ENCODE data around the gene ETS1.

The ETS1 gene

DNA sequence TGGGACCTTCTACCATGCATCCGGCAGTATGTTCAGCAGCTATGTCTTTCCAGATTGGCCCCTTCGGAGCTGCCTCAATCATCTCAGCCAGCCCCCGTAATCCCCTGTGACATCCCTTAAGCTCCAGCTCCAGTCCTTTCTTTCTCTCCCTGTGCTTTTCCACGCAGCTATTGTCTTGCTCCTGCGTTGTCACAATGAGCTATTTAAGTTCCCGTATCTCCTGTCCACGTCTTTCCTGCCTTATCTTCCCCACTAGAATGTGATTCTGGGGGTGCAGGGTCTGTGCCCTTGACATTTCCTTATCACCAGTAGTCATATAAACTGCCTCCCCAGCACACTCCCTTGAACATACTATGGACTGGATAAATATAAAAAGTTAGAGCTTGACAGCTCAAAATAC, 5.1 kb upstream of the ETS1 start:
- DNase-seq, result no peak

DNA sequence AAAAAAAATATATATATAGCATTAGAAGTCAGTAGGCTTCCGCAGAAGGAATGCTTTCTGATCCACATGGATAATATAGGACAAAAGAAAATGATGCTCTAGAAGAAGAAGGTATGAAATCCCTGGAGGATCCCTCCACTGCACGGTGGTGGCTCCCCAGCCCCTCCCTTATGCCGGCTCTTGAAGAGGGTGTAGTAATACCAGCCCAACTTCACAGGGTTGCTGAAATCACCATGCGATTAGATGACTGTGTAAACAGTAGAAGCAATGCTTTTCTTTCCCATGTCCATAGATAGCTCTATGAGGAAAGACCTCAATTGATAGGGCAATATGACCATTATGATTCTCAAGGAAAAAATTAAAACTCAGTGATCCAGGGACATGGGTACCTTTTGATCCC, 3.2 kb upstream of the ETS1 start:
- DNase-seq, result no peak

DNA sequence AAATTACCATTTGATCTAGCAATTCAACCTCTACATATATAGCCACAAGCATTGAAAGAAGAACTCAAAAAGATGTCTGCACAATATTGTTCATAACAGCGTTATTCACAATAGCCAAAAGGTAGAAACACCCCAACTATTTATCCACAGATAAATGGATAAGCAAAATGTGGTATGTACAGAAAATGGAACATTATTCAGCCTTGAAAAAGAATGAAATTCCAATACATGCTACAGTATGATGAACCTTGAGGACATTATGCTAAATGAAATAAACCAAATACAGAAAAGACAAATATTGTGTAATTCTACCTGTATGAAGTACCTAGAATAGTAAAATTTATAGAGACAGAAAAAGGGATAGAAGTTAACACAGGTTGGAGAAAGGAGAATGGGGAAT, 2.6 kb upstream of the ETS1 start:
- DNase-seq, result no peak

DNA sequence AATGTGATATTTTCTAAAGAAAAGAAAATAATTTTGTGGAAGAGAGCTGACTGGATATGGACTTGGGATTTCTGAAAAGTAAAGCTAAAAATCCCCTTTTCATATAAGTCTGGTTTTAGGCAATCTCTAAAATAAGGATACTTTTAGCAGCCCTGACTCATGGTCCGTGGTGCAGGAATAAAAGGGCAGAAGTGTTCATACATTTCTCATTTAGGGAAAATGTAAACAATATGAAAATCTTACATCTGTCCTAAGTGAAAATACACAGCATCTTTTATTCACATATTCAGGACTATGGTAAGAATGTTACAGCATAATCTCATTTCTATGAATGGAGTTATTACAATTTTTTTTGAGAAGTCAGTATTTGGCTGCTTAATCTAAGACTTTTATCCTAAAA, 735 bp upstream of the ETS1 start:
- no peak for DNase-seq

DNA sequence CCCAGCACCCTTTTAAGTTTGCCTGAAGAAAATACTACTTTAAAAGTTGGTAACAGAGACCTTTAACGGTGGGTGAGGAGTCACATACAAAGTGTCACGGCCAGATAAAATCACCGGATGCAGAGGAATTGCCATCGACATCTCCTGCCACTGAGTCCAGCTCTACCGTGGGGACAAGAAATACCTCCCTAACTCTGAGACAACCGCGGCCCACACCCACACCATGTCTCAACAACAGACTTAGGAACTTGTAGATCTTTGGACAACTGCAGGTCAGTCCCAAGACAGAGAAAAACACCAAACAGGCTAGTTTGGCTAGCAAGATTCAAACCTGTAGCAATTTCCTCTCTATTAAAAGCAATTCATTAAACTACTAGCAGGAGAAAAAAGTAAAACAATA, 669 bp downstream of the ETS1 start:
- no peak for DNase-seq

DNA sequence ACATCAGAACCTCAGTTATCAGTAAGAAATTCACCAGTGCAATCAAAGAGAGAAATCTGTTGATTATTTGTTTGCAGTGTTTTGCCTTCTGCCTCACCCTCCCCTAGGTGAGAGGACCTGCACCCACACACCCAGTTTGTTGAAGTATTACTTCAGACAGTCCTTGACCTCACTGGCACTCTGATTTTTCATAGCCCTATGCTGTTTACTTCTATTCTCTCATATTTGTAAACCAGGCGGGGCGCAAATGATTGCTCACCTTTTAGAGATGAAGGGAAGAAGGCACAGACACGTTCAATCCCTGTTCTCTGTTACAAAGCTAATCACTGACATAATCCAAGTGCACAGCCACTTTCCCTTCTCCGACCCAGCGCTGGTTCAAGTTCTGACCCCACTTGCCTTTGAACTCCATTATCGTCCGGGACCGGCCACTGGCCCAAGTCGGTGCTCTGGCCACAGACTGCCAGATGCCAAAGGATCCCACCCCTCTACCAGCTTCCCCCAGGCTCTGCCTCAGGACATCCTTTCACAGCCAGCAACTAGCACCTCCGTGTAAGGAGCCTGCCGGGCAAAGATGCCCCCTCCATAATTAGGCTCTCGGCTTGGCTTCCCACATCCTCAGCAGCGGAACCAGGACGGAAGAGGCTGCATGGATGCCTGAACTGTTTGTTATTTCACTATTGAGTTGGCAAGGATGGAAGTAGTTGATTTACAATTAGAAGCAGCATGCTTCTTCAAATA, 1.7 kb downstream of the ETS1 start:
- DNase-seq, result no peak

DNA sequence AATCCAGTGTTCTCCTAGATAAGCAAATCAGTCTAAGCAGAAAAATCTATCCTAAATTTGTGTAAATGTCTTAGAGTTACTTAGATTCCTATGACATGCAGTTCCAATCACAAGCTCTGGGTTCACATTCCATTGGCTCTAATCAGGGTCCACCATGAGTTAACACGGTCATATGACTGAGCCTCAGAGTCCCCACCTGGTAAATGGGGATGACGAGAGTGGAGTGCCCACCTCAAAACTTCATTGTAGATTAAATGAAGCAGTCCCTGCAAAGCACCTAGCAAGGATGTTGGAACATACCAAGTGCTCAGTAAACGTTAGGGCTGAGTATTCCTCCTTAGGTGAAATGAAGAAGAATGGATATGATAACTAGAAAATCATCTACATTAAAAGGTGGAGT, 3.1 kb downstream of the ETS1 start:
- DNase-seq, result no peak

DNA sequence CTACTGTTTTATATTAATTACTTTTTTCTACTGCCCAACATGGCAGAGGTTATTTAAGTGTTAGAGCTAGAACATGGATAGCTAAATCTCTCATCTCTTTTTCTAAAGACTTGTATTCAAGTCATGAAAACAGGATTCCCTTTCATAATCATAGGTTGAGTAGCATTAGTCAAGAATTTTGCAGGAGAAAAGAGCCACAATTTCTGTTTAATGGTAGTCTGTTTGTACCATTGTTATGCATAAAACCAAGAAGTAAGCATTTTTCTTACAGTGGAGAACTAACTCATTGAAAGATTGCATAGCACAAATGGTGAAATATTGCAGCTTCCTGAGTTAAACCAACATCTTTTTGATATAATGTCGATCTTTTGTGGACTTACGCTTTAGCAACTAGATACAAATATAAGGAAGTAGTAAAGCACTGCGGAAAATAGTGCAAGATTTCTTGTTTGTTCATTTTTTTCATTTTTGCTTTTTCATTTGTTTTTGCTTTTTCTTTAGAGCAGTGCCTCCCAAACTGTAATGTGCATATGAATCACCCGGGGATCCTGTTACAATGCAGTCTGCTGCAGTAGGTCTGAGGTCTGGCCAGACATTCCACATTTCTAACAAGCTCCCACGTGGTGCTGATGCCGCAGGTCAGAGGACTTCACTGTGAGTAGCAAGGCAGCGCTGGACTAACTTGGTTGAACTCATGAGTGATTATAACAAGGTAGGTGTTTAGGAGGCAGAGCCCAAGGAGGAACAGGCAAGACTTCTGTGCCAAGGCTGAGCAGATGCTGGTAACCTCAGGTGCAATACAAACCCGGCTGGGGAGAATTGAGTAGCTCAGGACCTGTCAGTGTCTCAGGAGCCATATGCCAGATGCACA, 4.6 kb downstream of the ETS1 start:
- DNase-seq, result no peak

DNA sequence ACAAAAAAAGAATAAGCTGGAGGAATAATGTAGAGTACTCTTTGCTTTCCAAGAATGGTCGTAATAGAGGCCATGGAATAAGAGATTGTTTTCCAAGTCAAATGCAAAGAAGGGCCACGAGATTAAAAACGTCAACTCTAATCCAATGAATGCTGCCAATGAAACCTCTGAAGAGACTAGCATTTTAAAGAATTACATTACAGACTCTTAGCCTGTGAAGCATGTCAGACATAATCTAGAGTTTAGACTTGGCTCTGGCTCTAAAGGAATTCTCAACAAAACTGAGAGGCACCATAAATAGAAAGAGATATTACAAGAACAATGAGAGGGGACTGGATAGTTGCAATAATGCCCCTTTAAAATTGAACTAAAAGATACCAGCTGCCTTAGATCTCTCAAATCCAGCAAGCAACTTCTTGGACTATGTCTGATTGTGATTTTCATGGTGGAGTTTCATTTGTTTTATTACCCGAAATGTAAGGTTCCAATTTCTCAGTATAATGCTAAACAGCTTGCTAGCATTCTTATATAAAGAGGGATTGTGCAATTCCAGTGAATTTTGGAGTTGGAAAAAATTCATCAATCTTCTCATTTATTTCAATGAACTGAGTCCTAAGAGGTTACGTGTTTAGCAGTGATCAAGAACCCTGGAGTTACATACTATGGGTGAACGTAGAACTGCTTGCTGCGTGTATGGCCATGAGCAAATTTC, 5.6 kb downstream of the ETS1 start:
- DNase-seq, result no peak

DNA sequence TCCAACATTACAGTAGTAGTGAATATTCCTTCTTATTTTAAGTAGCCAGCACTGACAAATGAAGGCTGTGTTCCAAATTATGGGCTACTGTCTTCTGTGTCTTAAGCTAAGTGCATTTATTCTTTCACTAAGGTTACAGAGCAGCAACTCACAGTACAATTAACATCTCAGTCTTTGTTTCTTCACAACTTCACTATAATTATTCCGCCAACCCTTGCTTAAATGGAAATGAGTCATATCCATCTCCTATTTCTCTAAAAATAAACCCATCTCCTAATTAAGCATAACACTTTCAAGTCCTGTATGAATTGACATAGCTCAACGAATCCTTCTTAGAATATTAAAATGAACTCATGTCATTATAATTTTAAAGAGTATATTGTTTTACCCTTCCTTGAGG, 6.7 kb downstream of the ETS1 start:
- DNase-seq, result no peak

DNA sequence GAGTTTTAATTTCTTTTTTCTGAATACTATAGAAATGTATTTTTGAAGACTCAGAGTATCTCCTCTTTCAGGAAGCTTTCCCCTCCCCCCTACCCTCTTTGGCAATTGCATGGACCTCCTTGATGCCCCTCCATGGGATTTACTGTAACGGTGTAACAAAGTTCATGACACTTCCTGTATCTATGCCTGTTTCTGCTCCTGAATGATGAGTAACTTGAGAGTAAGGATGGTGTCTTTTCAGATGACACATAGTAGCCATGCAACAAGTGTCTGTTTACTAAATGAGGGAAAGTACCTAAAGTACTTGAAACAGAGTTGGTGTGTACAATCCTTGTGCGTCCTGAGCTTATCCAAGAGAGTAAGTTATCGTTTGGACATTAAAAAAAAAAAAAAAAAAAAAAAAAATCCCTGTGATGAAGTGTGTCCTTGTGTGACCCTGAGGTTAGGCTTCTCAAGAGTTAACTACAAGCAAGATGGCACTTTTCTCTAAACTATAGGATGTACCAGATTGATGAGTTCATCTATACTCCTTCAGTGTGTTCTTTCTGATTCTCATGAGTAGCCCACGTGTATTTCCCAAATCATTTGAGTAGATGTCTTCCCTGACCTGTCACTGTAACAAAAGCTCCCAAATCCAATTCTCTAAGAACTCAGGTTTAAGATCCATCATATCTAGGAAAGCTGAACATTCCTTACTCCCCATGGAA, 7.4 kb downstream of the ETS1 start:
- no peak for DNase-seq

DNA sequence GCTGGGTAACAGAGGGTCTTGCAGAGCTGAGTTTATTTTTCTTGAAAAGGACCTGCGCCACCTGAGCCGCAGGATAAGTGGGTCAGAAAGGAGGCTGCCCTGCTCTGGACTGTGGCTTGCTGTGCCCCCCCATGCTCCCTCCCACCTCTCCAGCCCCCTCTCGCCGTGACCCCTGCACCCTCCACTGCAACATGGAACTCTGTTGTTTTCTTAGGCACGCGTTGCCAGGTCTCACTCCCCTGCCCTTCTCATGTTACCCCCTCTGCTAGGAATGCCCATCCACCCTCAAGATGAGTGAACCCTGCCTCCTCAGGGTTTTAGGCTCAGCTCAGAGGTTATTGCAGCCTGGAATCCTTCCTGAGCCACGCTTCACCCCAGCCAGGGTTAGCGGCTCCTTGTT, 10.8 kb downstream of the ETS1 start:
- no peak for DNase-seq

DNA sequence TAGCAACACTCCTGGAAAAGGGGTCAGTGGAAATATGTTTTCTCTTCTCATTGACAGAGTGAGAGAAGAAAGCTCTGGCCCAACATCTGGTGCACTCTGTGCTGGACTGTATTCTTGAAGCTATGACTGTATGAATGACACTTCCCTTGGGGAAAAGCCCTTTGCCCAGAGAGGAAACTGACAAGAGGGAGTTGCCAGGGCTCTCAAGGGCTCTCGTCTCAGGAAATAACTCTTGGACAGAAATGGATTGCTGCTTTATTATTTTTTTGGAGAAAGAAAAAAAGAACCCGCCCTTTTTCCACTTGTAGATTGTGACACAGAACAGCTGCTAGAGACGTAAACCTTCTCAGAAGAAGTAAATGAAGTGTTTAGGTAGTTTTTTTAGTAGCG, 11.4 kb downstream of the ETS1 start:
- no peak for DNase-seq

DNA sequence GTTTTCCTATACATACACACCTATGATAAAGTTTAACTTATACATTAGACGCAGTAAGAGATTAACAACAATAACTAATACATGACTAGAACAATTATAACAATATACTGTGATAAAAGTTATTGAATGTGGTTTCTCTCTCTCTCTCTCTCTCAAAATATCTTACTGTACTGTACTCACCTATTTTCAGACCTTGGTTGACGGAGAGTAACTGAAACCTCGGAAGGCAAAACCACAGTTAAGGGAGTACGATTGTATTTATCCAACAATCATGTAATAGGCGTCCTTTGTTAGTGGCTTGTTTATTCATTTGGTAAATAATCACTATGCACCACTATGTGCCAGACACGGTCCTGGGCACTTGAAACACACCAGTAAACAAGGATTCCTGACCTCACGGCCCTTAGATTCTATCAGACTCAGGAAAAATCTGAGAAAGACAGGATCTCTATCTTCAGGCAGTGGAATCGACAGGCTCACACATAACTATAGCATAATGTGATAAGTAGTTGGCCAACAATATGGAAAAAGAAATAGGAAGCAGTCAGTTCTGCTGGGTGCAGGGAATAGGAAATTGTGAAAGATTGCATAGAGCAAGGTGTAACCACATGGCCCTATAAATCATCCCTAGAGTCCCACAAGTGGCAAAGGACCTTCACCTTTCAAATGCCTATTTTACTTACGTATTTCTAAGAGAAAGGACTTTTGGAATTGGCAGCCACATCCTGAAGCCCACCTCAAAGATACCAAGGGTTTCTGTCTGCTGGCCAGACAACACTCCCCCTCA, 12.0 kb downstream of the ETS1 start:
- no peak for DNase-seq

DNA sequence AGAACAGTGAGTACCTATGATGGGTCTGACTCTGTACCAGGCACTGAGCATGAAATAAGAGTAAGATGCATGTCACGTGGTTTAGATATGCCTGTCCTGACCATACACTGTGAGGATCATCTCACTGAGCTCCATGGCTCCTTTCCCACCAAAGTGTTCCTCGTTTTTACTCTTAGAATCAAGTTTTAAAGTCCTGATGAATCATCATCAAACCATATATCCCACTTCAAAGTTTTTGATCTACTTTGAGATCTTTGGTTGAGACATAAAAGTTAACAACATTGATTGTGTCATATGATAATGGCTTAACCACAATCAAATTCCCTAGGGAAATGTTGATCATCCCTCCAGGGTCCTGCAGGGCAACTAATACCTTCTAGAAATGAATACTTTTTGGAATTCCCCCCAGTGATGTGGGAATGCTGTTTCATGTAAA, 12.8 kb downstream of the ETS1 start:
- DNase-seq, result no peak

DNA sequence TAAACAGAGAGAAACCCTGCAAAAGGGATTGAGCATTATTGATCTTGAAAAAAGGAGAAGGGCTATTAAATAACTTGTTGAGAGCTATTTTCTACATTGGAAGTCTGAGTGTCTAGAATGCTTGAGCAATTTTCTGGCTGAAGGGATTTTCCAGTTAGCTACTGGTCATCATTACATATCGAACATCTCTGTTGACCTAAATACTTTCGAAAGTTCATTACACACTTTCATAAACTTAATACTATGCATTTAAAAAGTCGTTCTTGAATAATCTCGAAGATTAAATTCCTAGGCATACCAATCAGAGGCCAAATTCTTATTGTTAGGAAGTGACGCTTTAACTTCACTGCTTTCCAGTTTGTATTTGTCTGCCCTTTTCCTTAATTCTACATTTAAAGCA, 13.7 kb downstream of the ETS1 start:
- no peak for DNase-seq

DNA sequence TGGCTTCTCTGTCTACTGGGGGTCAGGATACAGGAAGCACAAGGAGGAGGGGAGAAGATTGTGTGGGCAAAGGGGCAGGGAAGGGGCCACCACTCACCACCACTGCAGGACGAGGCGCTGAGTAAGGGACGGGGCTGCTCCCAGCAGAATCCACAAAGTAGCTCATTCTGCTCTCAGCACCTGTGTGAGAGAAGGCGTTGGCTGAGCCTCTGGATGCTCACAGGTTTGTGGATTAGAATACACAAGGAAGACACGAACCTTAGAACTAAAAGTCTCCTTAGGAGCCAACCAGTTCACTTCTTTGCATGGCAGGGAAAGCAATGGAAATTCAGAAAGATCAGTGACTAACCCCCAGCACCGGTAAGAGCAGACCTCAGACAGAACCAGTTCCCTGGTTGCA, 14.4 kb downstream of the ETS1 start:
- no peak for DNase-seq

DNA sequence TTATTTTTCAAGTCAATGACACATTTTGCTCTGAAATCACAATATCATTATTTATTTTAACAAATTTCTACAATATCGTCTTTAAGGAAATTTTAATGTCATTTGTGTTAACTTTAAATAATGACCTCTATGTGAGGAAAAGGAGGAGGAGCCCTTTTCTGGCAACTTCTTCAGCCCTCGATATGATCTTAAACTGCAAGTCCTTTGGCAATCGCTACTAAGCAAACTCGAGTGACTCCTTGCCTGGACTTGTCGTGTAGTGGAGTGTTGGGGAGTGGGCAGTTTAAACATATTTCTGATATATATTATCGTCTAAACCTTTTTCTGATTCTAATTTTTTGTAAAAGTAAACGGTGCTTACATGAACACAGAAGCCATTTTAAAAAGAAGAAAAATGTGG, 16.7 kb downstream of the ETS1 start:
- no peak for DNase-seq

DNA sequence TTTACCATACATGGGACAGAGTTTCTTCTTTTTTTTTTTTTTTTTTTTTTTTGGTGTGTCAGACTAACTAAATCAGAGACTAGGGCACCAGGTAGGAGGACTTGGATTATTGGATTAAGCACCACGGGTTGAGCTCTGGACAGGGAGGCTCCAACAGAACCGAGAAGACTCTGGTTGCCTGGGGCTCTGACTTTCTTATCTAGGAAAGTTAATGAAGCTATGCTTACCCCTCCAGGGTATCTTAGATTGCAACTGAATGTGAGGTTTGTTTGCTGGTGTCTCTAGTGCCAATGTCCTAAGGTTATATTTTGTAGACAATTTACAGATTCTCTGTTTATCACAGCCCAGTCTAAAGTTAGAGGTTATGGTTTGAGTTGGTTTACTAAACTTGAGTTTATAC, 18.1 kb downstream of the ETS1 start:
- no peak for DNase-seq

DNA sequence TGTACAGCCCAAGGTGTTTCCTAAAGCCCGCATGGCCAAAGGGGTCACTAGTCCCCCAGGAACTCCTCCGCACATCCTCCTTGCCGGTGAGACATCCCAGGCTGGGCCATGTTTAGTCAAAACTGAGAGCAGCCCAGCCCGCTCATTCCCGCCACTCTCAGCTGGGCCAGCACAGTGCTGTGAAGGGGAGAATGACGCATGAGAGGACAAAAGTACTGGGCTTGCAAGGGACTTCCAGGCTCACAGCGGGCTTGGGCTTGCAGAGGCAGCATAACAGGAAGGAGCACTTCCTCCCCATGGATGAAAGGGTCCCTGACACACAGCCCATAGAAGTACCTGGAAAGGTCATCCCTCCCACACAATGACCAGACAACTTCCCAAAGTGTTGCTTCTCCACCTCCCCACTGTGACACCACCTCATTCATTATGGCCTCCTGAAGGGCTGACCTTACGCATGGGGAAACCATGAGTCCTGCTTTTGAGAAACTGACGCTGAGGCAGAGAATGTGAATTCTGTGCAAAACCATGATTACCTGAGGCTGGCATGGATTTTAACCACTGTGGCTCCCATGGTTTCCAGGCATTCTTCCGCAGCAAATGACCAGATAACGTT, 19.1 kb downstream of the ETS1 start:
- no peak for DNase-seq

DNA sequence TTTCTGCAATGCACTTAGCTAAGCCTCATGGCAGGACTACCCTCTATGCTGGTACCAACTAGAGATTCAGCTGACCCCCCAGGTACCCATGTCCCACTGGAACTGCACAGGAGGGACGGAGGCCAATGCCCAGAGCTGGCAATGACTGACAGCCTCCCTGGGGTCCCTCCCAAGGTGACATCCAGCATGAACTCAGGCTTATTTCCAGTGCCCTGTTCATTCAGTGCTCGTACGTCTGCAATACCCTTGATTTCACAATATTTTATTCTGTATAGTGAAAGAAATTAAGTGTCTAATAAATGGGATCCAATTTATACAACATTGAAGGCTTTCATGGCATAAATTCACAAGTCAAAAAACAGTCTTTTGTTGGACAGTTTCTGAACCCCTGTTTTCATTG, 20.2 kb downstream of the ETS1 start:
- no peak for DNase-seq

DNA sequence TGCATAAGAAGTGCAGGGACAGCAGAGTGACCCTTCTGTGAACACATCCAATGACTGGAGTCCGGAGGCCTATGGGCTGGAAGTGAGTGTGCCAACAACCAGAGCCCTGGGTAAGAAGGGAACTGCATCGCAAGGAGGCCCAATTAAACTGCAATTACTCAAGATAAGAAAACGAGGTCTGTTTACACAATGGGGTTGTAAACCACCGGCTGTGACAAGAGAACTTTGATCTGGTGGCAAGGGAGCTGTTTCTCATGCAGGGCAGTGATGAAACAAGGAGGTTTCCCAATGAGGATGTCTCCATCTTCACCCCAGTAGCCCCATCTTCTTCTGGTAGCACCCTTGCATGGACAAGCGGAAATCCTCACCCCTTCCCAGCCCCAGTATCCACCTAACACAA, 21.5 kb downstream of the ETS1 start:
- no peak for DNase-seq

Measured in NCI-H2171 (cell line).